SK-N-SH (cell line): ENCODE results near the gene MTMR12. TPM values are rescaled to one million over a fixed set of nuclear protein-coding genes. Genes with fewer than 3 reads are reported as not detected.

Experiments used
- CTCF ChIA-PET: fragments of 300-600, 350-600 bp; formaldehyde crosslinking; extraction: SDS; loops from one replicate; lab custom pipeline; 2021; lab: Yijun Ruan, JAX
- POLR2A ChIA-PET: fragments of 350-600 bp; sonication (Branson Sonifier 250); formaldehyde crosslinking; extraction: SDS; loops from one replicate; lab custom pipeline; 2020; ENCODE audit warnings: antibody characterized with exemption, inconsistent platforms; lab: Yijun Ruan, JAX
- DNase-seq: peaks from one replicate; pipeline ENCODE4 v3.0.0; 2012
- H2AFZ ChIP-seq: fragments of 200-600 bp; sonication (generic); 2 replicates; pipeline ENCODE4 v1.8.1; 2016; ENCODE audit warnings: antibody characterized with exemption, mild to moderate bottlenecking, low read depth
- H3F3A ChIP-seq: fragments of 200-600 bp; sonication (generic); replicated peaks from 2 replicates; pipeline ENCODE3; 2016; ENCODE audit warnings: antibody characterized with exemption, mild to moderate bottlenecking; ENCODE audit not compliant: insufficient read depth
- H3K27ac ChIP-seq, 2 experiments: fragments of 200-500 bp in 1 of 2; fragments of 200-600 bp in 1 of 2; sonication (Bioruptor generic) in 1 of 2; sonication (generic), shearing (Covaris generic) in 1 of 2; 2 replicates each; pipeline versions ENCODE4 v1.5.1 to v1.6.1; 2014 to 2016; ENCODE audit warnings: low read depth in 2 of 2, inconsistent platforms in 1 of 2, low read length in 1 of 2, mild to moderate bottlenecking in 1 of 2, mixed read lengths in 1 of 2
- H3K27me3 ChIP-seq: fragments of 200-600 bp; sonication (generic), shearing (Covaris generic); 2 replicates; pipeline ENCODE4 v1.6.1; 2016; ENCODE audit warnings: mixed run types; ENCODE audit not compliant: insufficient read depth
- H3K36me3 ChIP-seq, 2 experiments: fragments of 200-500 bp in 1 of 2; fragments of 200-600 bp in 1 of 2; sonication (Bioruptor generic) in 1 of 2; sonication (generic) in 1 of 2; replicated peaks in 1 of 2; 2 replicates each; pipeline versions ENCODE3 to v1.5.1; 2014 to 2016; ENCODE audit warnings: low read length in 1 of 2, mild to moderate bottlenecking in 1 of 2; ENCODE audit not compliant: insufficient read depth in 2 of 2, control insufficient read depth in 1 of 2
- H3K4me1 ChIP-seq, 2 experiments: fragments of 200-500 bp in 1 of 2; fragments of 200-600 bp in 1 of 2; sonication (Bioruptor generic) in 1 of 2; sonication (generic), shearing (Covaris generic) in 1 of 2; 2 replicates each; pipeline versions ENCODE4 v1.5.1 to v1.6.1; 2014 to 2016; ENCODE audit warnings: low read depth in 1 of 2, low read length in 1 of 2, mixed run types in 1 of 2; ENCODE audit not compliant: insufficient read depth in 2 of 2, control insufficient read depth in 1 of 2
- H3K4me2 ChIP-seq: fragments of 200-600 bp; sonication (generic), shearing (Covaris generic); 2 replicates; pipeline ENCODE4 v1.6.1; 2017; ENCODE audit warnings: mixed run types
- H3K4me3 ChIP-seq, 2 experiments: fragments of 200-500 bp in 1 of 2; fragments of 200-600 bp in 1 of 2; sonication (Bioruptor generic) in 1 of 2; sonication (generic), shearing (Covaris generic) in 1 of 2; 2 replicates each; pipeline versions ENCODE4 v1.5.1 to v1.8.1; 2014 to 2016; ENCODE audit warnings: low read depth in 2 of 2, inconsistent platforms in 1 of 2, low read length in 1 of 2, mild to moderate bottlenecking in 1 of 2, mixed read lengths in 1 of 2, moderate library complexity in 1 of 2
- H3K79me2 ChIP-seq: fragments of 200-600 bp; sonication (generic); 2 replicates; pipeline ENCODE4 v1.8.1; 2017; ENCODE audit warnings: mild to moderate bottlenecking; ENCODE audit not compliant: insufficient read depth
- H3K9ac ChIP-seq: fragments of 200-600 bp; sonication (generic); 2 replicates; pipeline ENCODE4 v1.6.1; 2017; ENCODE audit warnings: mixed run types
- H3K9me2 ChIP-seq: fragments of 200-600 bp; sonication (generic); 2 replicates; pipeline ENCODE4 v1.6.1; 2017; ENCODE audit warnings: mixed run types
- H3K9me3 ChIP-seq: fragments of 200-600 bp; sonication (generic); 2 replicates; pipeline ENCODE4 v1.6.1; 2017; ENCODE audit warnings: mixed run types, mild to moderate bottlenecking, moderate library complexity
- H4K20me1 ChIP-seq: fragments of 200-600 bp; sonication (generic); 2 replicates; pipeline ENCODE4 v1.6.1; 2017; ENCODE audit warnings: mild to moderate bottlenecking, mixed run types; ENCODE audit not compliant: insufficient read depth
- EP300 ChIP-seq, 2 experiments: IDR thresholded peaks; 2 replicates each; pipeline versions ENCODE4 v1.4.0 to v1.6.1; 2012; ENCODE audit warnings: borderline replicate concordance in 1 of 2, low read depth in 1 of 2, low read length in 1 of 2
- FOXM1 ChIP-seq: IDR thresholded peaks from 2 replicates; pipeline ENCODE4 v1.4.0; 2012; ENCODE audit warnings: low read depth, mild to moderate bottlenecking
- JUND ChIP-seq: IDR thresholded peaks from 2 replicates; pipeline ENCODE4 v1.4.0; 2012
- MEF2A ChIP-seq: IDR thresholded peaks from 2 replicates; pipeline ENCODE4 v1.4.0; 2012; ENCODE audit warnings: low read depth, borderline replicate concordance
- NFIC ChIP-seq: IDR thresholded peaks from 2 replicates; pipeline ENCODE4 v1.4.0; 2012; ENCODE audit warnings: borderline replicate concordance
- NRF1 ChIP-seq: IDR thresholded peaks from 2 replicates; pipeline ENCODE4 v1.6.1; 2012; ENCODE audit warnings: low read depth, mild to moderate bottlenecking, low read length
- POLR2AphosphoS5 ChIP-seq: IDR thresholded peaks from 2 replicates; pipeline ENCODE4 v1.6.1; 2012; ENCODE audit warnings: low read depth, low read length
- RCOR1 ChIP-seq: fragments of 150-350 bp; IDR thresholded peaks from 2 replicates; pipeline ENCODE4 v1.6.1; 2017; ENCODE audit warnings: antibody characterized with exemption, low read length
- RFX5 ChIP-seq: IDR thresholded peaks from 2 replicates; pipeline ENCODE4 v1.6.1; 2012; ENCODE audit warnings: mild to moderate bottlenecking, improper control_type of control experiment, low read length
- SIN3A ChIP-seq: IDR thresholded peaks from 2 replicates; pipeline ENCODE4 v1.6.1; 2012; ENCODE audit warnings: low read depth, mild to moderate bottlenecking, low read length, moderate library complexity, borderline replicate concordance
- TAF1 ChIP-seq: IDR thresholded peaks from 2 replicates; pipeline ENCODE4 v1.6.1; 2012; ENCODE audit warnings: low read depth, mild to moderate bottlenecking, low read length, moderate library complexity, borderline replicate concordance
- YY1 ChIP-seq: IDR thresholded peaks from 2 replicates; pipeline ENCODE4 v1.4.0; 2012; ENCODE audit warnings: low read depth, mild to moderate bottlenecking
- WGBS: methylation state at CpG from one replicate; pipeline ENCODE4 v1.1.6; 2017; ENCODE audit warnings: low lambda C conversion rate; 5-methylcytosine and 5-hydroxymethylcytosine counted together
- polyA plus RNA-seq, 3 experiments: library from polyadenylated mRNA; depleted of rRNA; stranded (reverse); fragments of >200 nt; gene quantifications; 2 replicates each; pipeline ENCODE4 v1.2.3, GENCODE V29; 2012
- TF ChIP-seq, protein P1 (sequence below): fragments of 200-600 bp; sonication (generic); IDR thresholded peaks from 2 replicates; pipeline ENCODE4 v1.6.1; 2017; ENCODE audit warnings: antibody characterized with exemption, mild to moderate bottlenecking, moderate library complexity
- TF ChIP-seq, protein P2 (sequence below): IDR thresholded peaks from 2 replicates; pipeline ENCODE4 v1.4.0; 2012; ENCODE audit warnings: low read depth, borderline replicate concordance
- TF ChIP-seq, protein P3 (sequence below): IDR thresholded peaks from 2 replicates; pipeline ENCODE4 v1.6.1; 2012; ENCODE audit warnings: mild to moderate bottlenecking, low read depth, low read length, moderate library complexity
- TF ChIP-seq, protein P4 (sequence below): fragments of 150-350 bp; IDR thresholded peaks from 2 replicates; pipeline ENCODE4 v1.6.1; 2017; ENCODE audit warnings: antibody characterized with exemption, low read length, low read depth, borderline replicate concordance

The MTMR12 gene
- polyA plus RNA-seq, 1 of the 3 experiments (the other 2 are of a cell fraction), result 10.9 TPM

DNA sequence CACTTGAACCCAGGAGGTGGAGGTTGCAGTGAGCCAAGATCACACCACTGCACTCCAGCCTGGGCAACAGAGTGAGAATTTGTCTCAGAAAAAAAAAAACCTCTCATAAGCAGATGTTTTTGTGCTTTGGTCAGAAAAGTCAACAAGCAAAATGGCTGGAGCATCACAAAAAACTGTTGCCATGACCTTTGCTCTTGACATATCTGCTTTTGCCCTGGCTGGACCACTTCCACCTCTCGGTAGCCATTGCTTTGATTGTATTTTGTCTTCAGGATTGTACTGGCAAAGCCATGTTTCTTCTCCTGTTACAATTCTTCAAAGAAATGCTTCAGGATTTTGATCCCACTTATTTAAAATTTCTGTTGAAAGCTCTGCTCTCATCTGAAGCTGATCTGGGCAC, 67.0 kb downstream of the MTMR12 start (continued):
- TF ChIP-seq, protein P1, sequence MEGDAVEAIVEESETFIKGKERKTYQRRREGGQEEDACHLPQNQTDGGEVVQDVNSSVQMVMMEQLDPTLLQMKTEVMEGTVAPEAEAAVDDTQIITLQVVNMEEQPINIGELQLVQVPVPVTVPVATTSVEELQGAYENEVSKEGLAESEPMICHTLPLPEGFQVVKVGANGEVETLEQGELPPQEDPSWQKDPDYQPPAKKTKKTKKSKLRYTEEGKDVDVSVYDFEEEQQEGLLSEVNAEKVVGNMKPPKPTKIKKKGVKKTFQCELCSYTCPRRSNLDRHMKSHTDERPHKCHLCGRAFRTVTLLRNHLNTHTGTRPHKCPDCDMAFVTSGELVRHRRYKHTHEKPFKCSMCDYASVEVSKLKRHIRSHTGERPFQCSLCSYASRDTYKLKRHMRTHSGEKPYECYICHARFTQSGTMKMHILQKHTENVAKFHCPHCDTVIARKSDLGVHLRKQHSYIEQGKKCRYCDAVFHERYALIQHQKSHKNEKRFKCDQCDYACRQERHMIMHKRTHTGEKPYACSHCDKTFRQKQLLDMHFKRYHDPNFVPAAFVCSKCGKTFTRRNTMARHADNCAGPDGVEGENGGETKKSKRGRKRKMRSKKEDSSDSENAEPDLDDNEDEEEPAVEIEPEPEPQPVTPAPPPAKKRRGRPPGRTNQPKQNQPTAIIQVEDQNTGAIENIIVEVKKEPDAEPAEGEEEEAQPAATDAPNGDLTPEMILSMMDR, result no peak

DNA sequence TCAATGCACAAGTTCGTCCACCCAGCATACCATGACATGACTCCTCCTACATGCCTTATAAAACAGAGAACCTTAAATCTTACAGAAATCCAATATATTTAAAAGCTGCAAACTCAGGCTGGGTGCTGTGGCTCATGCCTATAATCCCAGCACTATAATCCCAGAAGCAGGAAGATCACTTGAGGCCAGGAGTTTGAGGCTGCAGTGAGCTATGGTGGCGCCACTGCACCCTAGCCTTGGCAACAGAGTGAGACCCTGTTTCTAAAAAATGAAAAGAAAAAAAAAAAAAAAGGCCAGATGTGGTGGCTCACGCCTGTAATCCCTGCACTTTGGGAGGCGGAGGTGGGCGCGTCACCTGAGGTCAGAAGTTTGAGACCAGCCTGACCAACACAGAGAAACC, 68.7 kb downstream of the MTMR12 start:
- H3F3A ChIP-seq, result no peaks in the 10 kb centered on the region
- no peaks in the 10 kb centered on the region for H3K4me1 ChIP-seq
- no peaks in the 10 kb centered on the region for H3K79me2 ChIP-seq
- ChIA-PET CTCF (interaction anchor here (1.3 to 1.6 kb wide), 2 partner anchors 12 to 99 kb away, joined by 3 to 11 read pairs; no protein-coding TSS in a partner anchor), POLR2A (interaction anchor here (0.6 kb wide), 1 partner anchor 107 kb away, joined by 3 read pairs; no protein-coding TSS in a partner anchor)
- over 99% methylated on average over 6 of the region's 6 CpGs for WGBS
- no peak overlapping the region for H3K9ac ChIP-seq
- H3K4me3 ChIP-seq, result no peak overlapping the region
- no peaks in the 10 kb centered on the region for H3K27me3 ChIP-seq
- H3K9me3 ChIP-seq, result no peaks in the 10 kb centered on the region
- H3K36me3 ChIP-seq, result peaks cover 42 to 58% of the 10 kb centered on the region in 2 experiments
- TF ChIP-seq JUND (no peak), RCOR1 (no peak), SIN3A (no peak), MEF2A (no peak), POLR2AphosphoS5 (no peak), YY1 (no peak), TAF1 (no peak), FOXM1 (no peak), EP300 (IDR thresholded peaks at IDR 0.05; ENCODE audit: borderline replicate concordance in 1 of 2, low read depth in 1 of 2, low read length in 1 of 2) (no peak), RFX5 (no peak), NFIC (no peak), NRF1 (no peak)
- TF ChIP-seq, protein P2, sequence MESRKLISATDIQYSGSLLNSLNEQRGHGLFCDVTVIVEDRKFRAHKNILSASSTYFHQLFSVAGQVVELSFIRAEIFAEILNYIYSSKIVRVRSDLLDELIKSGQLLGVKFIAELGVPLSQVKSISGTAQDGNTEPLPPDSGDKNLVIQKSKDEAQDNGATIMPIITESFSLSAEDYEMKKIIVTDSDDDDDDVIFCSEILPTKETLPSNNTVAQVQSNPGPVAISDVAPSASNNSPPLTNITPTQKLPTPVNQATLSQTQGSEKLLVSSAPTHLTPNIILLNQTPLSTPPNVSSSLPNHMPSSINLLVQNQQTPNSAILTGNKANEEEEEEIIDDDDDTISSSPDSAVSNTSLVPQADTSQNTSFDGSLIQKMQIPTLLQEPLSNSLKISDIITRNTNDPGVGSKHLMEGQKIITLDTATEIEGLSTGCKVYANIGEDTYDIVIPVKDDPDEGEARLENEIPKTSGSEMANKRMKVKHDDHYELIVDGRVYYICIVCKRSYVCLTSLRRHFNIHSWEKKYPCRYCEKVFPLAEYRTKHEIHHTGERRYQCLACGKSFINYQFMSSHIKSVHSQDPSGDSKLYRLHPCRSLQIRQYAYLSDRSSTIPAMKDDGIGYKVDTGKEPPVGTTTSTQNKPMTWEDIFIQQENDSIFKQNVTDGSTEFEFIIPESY, result no peak
- TF ChIP-seq, protein P3, sequence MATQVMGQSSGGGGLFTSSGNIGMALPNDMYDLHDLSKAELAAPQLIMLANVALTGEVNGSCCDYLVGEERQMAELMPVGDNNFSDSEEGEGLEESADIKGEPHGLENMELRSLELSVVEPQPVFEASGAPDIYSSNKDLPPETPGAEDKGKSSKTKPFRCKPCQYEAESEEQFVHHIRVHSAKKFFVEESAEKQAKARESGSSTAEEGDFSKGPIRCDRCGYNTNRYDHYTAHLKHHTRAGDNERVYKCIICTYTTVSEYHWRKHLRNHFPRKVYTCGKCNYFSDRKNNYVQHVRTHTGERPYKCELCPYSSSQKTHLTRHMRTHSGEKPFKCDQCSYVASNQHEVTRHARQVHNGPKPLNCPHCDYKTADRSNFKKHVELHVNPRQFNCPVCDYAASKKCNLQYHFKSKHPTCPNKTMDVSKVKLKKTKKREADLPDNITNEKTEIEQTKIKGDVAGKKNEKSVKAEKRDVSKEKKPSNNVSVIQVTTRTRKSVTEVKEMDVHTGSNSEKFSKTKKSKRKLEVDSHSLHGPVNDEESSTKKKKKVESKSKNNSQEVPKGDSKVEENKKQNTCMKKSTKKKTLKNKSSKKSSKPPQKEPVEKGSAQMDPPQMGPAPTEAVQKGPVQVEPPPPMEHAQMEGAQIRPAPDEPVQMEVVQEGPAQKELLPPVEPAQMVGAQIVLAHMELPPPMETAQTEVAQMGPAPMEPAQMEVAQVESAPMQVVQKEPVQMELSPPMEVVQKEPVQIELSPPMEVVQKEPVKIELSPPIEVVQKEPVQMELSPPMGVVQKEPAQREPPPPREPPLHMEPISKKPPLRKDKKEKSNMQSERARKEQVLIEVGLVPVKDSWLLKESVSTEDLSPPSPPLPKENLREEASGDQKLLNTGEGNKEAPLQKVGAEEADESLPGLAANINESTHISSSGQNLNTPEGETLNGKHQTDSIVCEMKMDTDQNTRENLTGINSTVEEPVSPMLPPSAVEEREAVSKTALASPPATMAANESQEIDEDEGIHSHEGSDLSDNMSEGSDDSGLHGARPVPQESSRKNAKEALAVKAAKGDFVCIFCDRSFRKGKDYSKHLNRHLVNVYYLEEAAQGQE, result no peak
- TF ChIP-seq, protein P1, result no peak
- TF ChIP-seq, protein P4, sequence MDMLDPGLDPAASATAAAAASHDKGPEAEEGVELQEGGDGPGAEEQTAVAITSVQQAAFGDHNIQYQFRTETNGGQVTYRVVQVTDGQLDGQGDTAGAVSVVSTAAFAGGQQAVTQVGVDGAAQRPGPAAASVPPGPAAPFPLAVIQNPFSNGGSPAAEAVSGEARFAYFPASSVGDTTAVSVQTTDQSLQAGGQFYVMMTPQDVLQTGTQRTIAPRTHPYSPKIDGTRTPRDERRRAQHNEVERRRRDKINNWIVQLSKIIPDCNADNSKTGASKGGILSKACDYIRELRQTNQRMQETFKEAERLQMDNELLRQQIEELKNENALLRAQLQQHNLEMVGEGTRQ, result no peak
- TF ChIP-seq, all 33 proteins: peak for 0
- Histone ChIP-seq H3K27ac (no peak overlapping the region), H3K4me2 (no peak overlapping the region), H4K20me1 (no peaks in the 10 kb centered on the region), H3K9me2 (no peaks in the 10 kb centered on the region), H2AFZ (no peak overlapping the region)
- no peak for DNase-seq
